ENCODE data around the gene TMEM181.
A peak's percentile ranks its signal among the peaks of the same experiment; 100 is the strongest.
"Not testable (repeated sequence)": the region's sequence is repeated elsewhere in the genome, so short reads cannot be mapped to it uniquely, and the experiment has no call there.

TMEM181 gene

DNA sequence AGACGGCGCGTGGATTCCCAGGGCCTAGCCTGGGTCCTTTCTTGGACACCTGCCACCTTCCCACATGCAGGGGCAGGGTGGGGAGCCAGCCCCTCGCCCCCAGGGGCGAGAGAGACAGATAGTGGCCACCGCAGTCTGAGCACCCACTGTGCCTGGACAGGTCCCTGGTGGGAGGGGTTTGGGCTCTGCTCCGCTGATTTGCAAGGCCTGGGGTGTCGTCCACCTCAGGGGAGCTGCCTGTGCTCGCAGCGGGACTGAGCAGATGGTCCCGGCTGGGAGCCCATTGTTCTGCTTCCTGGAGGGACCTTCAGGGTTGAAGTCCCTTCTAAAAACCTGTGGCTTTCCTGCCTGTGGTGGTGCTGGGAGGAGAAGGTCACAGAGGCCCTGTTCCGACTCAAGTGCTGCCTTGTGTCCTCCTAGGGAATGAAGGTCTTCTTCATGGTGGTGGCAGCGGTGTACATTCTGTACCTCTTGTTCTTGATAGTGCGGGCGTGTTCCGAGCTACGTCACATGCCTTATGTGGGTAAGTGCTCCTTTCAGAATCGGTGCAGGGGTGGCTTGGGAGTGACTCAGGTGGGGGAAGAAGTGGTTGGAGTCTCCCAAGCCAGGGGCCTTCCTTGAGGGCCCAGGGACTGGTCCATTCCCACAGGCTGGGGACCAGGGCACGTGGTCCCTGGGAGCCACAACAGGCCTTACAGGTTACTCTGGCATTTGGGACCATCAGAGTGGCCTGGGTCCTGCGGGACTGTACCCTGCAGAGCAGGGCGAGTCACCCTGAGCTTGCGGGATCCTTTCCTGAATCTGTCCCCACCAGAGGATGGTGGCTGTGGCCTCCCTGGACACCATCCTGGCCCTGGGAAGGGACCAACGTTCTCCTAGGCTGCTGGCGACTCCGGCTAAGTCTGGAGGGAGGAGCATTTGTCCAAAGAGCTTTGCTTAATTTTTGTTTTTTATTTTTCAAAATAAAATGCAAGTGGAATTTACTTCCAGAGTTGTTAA lies 65.1 kb downstream of the TMEM181 start:
- no peak for DNase-seq

- no peak for DNase-seq
These were observed 66.0 kb downstream of the TMEM181 start for GRCh38 chr6:158625881-158626305.

DNA sequence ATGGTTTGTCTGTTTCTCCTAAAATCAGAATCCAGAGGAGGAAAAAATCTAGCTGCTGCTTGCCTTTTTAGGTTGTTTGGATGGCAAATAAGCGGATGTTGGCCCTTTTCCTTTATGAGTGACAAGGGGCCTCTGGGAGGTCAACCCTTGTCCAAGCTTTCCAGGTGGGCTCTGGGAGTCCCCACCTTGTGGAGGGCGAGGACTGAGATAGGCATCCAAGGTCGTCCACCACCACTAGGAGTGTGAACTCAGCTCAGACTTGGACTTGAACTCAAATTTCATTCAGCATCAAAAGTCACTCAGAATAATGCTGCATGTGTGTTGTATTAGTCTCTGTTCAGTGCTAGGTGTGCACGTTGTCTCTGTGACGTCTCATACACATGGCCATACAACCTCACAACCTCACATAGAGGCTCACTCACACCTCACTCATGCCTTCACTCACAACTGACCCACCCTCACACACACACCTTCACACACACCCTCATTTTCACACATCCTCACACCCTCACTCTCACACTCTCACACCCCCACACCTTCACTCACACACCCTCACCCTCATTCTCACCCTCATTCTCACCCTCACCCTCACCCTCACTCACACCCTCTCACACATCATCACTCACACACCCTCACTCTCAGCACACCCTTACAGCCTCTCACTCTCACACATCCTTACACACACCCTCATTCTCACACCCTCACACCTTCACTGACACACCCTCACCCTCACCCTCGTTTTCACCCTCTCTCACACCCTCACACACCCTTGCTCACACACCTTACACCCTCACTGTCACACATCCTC lies 66.7 kb downstream of the TMEM181 start:
- no peak for DNase-seq

- no peak for DNase-seq
These were observed 67.5 kb downstream of the TMEM181 start for GRCh38 chr6:158627168-158627939.

- no peak for DNase-seq
These were observed 68.0 kb downstream of the TMEM181 start for GRCh38 chr6:158627940-158628211.

- DNase-seq = no peak
These were observed 68.7 kb downstream of the TMEM181 start for GRCh38 chr6:158628542-158628941.

- DNase-seq = no peak
These were observed 69.7 kb downstream of the TMEM181 start for GRCh38 chr6:158629367-158630221.

GRCh38 chr6:158630938-158631616 lies 71.2 kb downstream of the TMEM181 start:
- DNase-seq = no peak

DNA sequence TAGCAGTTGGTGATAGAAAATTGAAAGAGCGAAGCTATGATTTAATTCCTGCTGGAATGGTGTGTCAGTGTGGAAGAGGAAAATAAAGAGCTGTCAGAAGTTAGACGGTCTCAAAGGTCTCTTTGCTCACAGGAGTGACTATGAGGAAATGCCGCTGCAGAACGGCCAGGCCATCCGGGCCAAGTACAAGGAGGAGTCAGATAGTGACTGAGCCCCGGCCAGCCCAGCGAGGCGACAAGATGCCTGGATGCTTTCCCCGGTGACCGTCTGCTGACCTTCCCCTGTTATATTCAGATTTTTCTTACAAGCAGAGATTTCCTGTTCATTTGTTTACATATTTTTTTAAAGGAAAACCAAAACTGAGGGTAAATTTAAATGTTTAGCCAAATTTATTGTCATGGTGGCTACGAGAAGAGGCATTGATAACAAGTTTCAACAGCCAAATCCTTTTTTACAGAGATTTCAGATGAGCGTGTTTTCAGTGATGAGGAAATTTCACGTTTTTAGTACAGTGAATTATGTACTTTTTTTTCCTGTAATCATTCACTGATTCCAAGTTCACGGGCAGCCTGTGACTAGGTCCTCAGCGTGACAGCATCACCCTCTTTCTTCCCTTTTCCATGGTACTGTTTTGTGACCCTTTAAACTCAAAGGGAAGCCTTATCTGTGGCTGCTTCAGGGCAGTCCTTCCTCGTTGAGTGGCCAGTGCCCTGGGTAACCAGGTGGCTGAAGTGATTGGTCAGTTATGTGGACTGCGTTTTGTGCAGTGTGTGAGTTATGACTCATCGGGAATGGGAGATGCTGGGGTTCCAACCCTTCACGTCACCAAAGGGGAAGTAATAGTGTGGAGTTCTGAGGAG lies 72.0 kb downstream of the TMEM181 start:
- no peak for DNase-seq

DNA sequence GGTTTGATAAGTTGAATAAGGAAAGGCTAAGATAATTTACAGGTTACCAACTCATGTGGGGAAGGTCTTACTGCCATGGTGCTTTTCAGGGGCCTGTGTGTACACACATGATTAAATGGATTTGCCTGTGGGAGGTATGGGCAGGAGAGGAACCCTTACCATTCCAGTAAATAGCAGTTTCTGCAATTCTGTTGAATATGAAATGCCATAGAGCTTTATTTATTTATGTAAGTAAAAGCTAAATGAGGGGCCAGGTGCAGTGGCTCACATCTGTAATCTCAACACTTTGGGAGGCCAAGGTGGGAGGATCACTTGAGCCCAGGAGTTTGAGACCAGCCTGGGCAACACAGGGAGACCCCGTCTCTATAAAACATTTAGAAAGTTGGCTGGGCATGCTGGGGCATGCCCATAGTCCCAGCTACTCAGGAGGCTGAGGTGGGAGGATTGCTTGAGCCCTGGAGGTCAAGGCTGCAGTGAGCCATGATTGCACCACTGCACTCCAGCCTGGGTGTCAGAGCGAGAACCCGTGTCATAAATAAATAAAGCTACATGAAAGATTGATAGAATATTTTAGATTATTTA lies 72.7 kb downstream of the TMEM181 start:
- not testable (repeated sequence) for DNase-seq

- DNase-seq = no peak
These were observed 73.2 kb downstream of the TMEM181 start for GRCh38 chr6:158633127-158633526.

- DNase-seq = peak; percentile 74
These were observed 75.0 kb downstream of the TMEM181 start for GRCh38 chr6:158634695-158635426.

DNA sequence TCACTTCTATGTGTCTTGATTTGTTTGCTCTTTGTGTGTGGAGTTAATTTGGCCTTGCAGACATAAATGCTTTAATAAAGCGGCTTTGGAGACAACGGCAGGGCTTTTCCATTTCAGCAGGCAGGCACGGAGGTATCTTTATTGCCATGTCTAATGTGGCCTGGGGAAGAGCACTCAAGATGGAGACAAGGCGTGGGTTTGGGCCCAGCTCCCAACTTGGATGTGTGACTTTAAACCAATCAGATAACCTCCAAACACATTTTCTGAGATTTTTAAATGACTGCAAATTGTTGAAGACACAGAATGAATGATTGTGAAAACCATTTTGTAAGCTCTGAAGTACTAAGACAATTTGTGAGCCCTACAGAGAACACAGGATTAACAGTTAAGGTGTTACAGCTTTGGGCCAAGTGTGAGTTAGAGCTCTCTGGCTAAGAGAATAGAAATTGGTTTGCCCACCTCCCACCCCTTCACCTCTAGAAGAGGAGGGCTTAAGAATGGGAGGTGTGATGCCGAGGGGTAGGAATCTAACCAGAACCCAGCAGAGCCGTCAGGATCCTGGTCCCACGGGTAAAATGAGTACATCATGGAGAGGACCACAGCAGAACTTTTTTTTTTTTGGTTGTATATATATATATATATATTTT lies 75.7 kb downstream of the TMEM181 start:
- no peak for DNase-seq

DNA sequence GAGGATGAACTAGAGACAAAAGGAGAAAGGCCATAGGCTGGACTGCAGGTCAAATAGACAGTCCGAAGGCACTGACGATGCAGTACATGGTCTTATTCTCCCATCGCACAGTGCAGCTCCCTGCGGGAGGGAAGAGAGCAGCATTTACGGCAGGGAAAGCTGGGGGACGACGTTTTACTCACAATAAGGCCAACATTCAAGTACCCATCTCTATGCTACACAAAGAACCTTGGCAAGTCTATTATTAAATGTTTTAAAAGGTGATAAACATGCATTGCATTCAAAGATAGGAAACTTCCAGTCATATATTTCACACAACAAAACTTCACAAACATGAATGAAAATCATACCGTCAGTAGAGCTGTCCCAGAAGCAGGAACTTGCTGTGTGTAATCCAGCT lies 76.9 kb downstream of the TMEM181 start:
- DNase-seq = no peak

DNA sequence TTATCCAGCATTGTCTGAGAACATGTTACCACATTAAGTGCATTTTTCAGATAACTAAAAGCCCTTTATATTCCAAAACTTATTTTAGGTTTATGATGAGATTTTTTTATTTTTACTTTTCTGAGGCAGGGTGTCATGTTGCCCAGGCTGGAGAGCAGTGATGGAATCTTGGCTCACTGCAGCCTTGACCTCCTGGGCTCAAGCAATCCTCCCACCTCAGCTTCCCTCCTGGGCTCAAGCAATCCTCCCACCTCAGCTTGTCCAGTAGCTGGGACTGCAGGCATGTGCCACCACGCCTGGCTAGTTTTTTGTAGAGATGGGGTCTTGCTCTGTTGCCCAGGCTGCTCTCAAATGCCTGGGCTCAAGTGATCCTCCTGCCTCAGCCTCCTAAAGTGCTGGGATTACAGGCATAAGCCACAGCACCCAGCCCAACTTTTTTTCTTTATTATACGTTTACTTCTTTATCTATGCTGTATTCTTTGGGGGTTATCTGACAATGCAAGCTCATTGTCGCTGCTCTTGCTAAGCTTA lies 78.5 kb downstream of the TMEM181 start:
- DNase-seq = no peak

GRCh38 chr6:158639056-158639455 lies 79.2 kb downstream of the TMEM181 start:
- no peak for DNase-seq

DNA sequence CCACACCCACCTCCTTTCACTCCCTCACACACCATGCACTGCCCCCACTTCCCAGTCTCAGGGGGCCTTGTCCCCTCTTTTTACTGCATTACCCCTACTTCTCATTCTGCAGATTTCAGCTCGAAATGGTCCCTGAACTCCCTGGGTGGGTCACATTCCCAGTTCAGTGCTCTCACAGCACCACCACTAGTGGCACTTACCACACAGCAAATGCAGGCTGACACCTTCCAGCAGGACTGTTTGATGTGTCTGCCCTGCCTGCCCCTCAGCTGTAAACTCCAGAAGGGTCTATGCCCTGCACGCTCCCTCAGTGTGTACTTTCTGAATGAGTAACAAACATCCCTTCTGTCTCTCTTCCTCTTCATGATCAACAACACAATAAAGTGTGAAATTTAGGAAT lies 80.6 kb downstream of the TMEM181 start:
- no peak for DNase-seq

DNA sequence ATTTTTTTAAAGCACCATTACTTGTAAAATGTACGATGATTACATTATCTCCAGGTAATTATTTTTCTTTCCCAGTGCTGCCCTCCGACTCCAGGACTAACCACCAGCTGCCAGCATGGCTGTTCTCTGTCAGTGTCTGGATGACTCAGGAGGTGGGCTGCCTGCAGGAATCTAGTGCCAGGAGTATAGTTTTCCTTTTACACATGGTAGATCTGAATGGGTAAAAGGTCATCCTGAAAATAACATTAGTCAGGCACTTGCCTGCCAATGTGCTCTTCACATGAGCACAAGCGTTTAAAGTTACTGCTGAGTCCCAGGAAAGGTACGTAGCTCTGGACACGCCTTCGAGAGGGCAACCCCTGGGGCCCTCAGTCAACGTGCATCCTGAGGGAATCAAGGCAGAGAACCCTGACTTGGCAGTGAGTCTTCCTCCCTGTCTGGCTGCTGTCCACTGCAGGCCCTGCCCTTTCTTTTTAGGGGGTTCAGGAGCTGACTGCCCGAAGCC lies 82.3 kb downstream of the TMEM181 start:
- DNase-seq = no peak
